Measurements from ENCODE around the gene SNX24.

Gene SNX24

GRCh38 chr5:123033157-123033671 lies 187.8 kb downstream of the SNX24 start:
- TF ChIP-seq GATA3 (IDR thresholded peaks at IDR 0.05; ENCODE audit: low read depth, low read length): no peak
- no peak for TF ChIP-seq GATA2 (IDR thresholded peaks at IDR 0.05; ENCODE audit: low read depth, low read length)

- TF ChIP-seq GATA3 (IDR thresholded peaks at IDR 0.05; ENCODE audit: low read depth, low read length) (no peak), GATA2 (IDR thresholded peaks at IDR 0.05; ENCODE audit: low read depth, low read length) (no peak)
These were observed 190.0 kb downstream of the SNX24 start for GRCh38 chr5:123035360-123035917.

GRCh38 chr5:123035918-123036390 lies 190.5 kb downstream of the SNX24 start:
- TF ChIP-seq GATA2 (IDR thresholded peaks at IDR 0.05; ENCODE audit: low read depth, low read length) (no peak), GATA3 (IDR thresholded peaks at IDR 0.05; ENCODE audit: low read depth, low read length) (no peak)

- TF ChIP-seq GATA2 (IDR thresholded peaks at IDR 0.05; ENCODE audit: low read depth, low read length) (no peak), GATA3 (IDR thresholded peaks at IDR 0.05; ENCODE audit: low read depth, low read length) (no peak)
These were observed 191.1 kb downstream of the SNX24 start, which contains the start of gene PPIC for GRCh38 chr5:123036391-123037103. TSS of gene PPIC (minus strand) at chr5:123036725. CDS start at chr5:123036625, 100 bp downstream.

GRCh38 chr5:123037104-123037418 lies 191.6 kb downstream of the SNX24 start:
- TF ChIP-seq GATA2 (IDR thresholded peaks at IDR 0.05; ENCODE audit: low read depth, low read length) (no peak), GATA3 (IDR thresholded peaks at IDR 0.05; ENCODE audit: low read depth, low read length) (no peak)

GRCh38 chr5:123039673-123040072 lies 194.3 kb downstream of the SNX24 start:
- no peak for TF ChIP-seq GATA3 (IDR thresholded peaks at IDR 0.05; ENCODE audit: low read depth, low read length)
- no peak for TF ChIP-seq GATA2 (IDR thresholded peaks at IDR 0.05; ENCODE audit: low read depth, low read length)

GRCh38 chr5:123044926-123045617 lies 199.7 kb downstream of the SNX24 start:
- TF ChIP-seq GATA3 (IDR thresholded peaks at IDR 0.05; ENCODE audit: low read depth, low read length) (no peak), GATA2 (IDR thresholded peaks at IDR 0.05; ENCODE audit: low read depth, low read length) (no peak)

- TF ChIP-seq GATA3 (IDR thresholded peaks at IDR 0.05; ENCODE audit: low read depth, low read length) (no peak), GATA2 (IDR thresholded peaks at IDR 0.05; ENCODE audit: low read depth, low read length) (no peak)
These were observed 200.8 kb downstream of the SNX24 start for GRCh38 chr5:123046222-123046621.

- TF ChIP-seq GATA2 (IDR thresholded peaks at IDR 0.05; ENCODE audit: low read depth, low read length): no peak
- no peak for TF ChIP-seq GATA3 (IDR thresholded peaks at IDR 0.05; ENCODE audit: low read depth, low read length)
These were observed 202.3 kb downstream of the SNX24 start for GRCh38 chr5:123047706-123048105.

- TF ChIP-seq GATA3 (IDR thresholded peaks at IDR 0.05; ENCODE audit: low read depth, low read length) (no peak), GATA2 (IDR thresholded peaks at IDR 0.05; ENCODE audit: low read depth, low read length) (no peak)
These were observed 205.8 kb downstream of the SNX24 start for GRCh38 chr5:123051206-123051605.

Data from SH-SY5Y (cell line).